Psoas muscle (tissue), 8 donors: ENCODE results near the gene RP9. TPM values are rescaled to one million over a fixed set of nuclear protein-coding genes. Genes with fewer than 3 reads are reported as not detected.

ENCODE experiments used
- ATAC-seq, 4 donors: fragments of 200-7000 bp; cut with Tn5 transposase; one replicate each; pipeline ENCODE4 v1.9.1; 2020; ENCODE audit warnings: moderate library complexity in 3 of 4, mild to moderate bottlenecking in 2 of 4
- DNase-seq, 2 donors: peaks; one replicate each; pipeline ENCODE4 v3.0.0-alpha.2; 2020
- H3K27ac ChIP-seq: fragments of 200-600 bp; one replicate; pipeline ENCODE4 v1.8.0; 2022
- H3K27me3 ChIP-seq, 3 donors: fragments of 200-600 bp in 1 of 3; one replicate each; pipeline versions ENCODE4 v1.6.1 to v1.8.0; 2013 to 2022; ENCODE audit warnings: low read length in 2 of 3, mild to moderate bottlenecking in 2 of 3, moderate library complexity in 1 of 3; ENCODE audit not compliant: insufficient read depth in 3 of 3
- H3K36me3 ChIP-seq, 2 donors: fragments of 200-600 bp in 1 of 2; one replicate each; pipeline versions ENCODE4 v1.6.1 to v1.8.0; 2013 to 2022; ENCODE audit warnings: low read depth in 1 of 2, mild to moderate bottlenecking in 1 of 2, moderate library complexity in 1 of 2; ENCODE audit not compliant: insufficient read depth in 1 of 2
- H3K4me1 ChIP-seq: fragments of 200-600 bp; one replicate; pipeline ENCODE4 v1.8.0; 2022
- H3K4me3 ChIP-seq: fragments of 200-600 bp; one replicate; pipeline ENCODE4 v1.8.0; 2022; ENCODE audit warnings: mild to moderate bottlenecking
- H3K9me3 ChIP-seq: fragments of 200-600 bp; one replicate; pipeline ENCODE4 v1.8.0; 2022
- WGBS, 3 donors: extraction: QIAGEN DNeasy Blood & Tissue Kit; methylation state at CpG; one replicate each; pipeline versions ENCODE4 v1.1.6 to v1.1.7; 2013; 5-methylcytosine and 5-hydroxymethylcytosine counted together
- intact Hi-C, 2 donors: fragments of 100-400 bp; cut with DNase I; formaldehyde crosslinking; loops; one replicate each; pipeline versions ENCODE4 v1.11.0 to v1.14.2; 2022
- polyA plus RNA-seq, 3 donors: library from polyadenylated mRNA; stranded (reverse); fragments of 200-250 nt; gene quantifications; one replicate each; pipeline ENCODE4 v1.2.3, GENCODE V29; 2013
- total RNA-seq, 4 donors: library from RNA; stranded (reverse); fragmentation: NEBNext Ultra II Directional in 2 of 4; extraction: Animal tissue kit (Norgen Biotek cat#: 25700) in 2 of 4; gene quantifications; one replicate each; pipeline versions ENCODE4 v1.2.1 to v1.2.4, GENCODE V29; 2021 to 2023
- TF ChIP-seq, protein P1 (sequence below): fragments of 200-600 bp; IDR thresholded peaks from one replicate; pipeline ENCODE4 v1.8.0; 2022; ENCODE audit warnings: antibody characterized with exemption
- donor health status: healthy with polysubstance abuse.
- donor health status: DM: no; HTN: no; CAD: no; lungs with moderate emphysema.
- donor health status: Bipolar disorder and iron deficiency.
- donor health status: healthy.
- donor health status: DM: yes; HTN: yes; CAD: no.
- donor health status: DM: no; HTN: no; CAD: no.
- donor health status: DM: no; HTN: no; CAD: no.
- donor health status: DM: yes; HTN: yes; CAD: no.

Gene RP9
- total and polyA plus RNA-seq, 7 donors = 15.4 to 27.6 (median 23.1) TPM

DNA sequence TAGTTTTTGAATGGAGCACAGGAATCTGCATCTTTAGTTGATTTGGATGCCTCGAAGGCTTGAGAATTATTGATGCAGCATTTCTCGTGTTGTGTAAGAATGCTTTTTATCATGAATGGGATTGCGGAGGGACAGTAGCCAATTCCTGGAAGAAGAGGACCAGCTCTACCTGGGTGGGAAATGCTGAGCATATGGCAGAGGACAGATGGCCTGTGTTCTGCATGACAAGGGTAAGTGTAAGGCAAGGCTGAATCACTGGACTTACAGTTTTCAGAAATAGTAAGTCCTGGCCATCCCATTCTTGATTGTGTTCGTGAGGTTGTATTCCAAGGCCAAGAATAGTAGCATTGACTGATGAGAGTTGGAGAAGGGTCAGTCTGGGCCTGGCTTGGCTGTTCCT, 15.9 kb downstream of the RP9 start:
- 70 to 85% (median 70%) methylated on average over 4 of the region's 4 CpGs for WGBS, 3 donors
- TF ChIP-seq, protein P1, sequence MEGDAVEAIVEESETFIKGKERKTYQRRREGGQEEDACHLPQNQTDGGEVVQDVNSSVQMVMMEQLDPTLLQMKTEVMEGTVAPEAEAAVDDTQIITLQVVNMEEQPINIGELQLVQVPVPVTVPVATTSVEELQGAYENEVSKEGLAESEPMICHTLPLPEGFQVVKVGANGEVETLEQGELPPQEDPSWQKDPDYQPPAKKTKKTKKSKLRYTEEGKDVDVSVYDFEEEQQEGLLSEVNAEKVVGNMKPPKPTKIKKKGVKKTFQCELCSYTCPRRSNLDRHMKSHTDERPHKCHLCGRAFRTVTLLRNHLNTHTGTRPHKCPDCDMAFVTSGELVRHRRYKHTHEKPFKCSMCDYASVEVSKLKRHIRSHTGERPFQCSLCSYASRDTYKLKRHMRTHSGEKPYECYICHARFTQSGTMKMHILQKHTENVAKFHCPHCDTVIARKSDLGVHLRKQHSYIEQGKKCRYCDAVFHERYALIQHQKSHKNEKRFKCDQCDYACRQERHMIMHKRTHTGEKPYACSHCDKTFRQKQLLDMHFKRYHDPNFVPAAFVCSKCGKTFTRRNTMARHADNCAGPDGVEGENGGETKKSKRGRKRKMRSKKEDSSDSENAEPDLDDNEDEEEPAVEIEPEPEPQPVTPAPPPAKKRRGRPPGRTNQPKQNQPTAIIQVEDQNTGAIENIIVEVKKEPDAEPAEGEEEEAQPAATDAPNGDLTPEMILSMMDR = no peak
- Histone ChIP-seq H3K9me3 (no peaks in the 10 kb centered on the region), H3K36me3 (peaks cover 9 to 55% of the 10 kb centered on the region in 2 donors), H3K27ac (no peak overlapping the region), H3K4me1 (no peaks in the 10 kb centered on the region), H3K27me3 (no peaks in the 10 kb centered on the region), H3K4me3 (no peak overlapping the region)
- ATAC-seq = peak in 1 of 4 donors; percentile 48
- DNase-seq = no peak
- intact Hi-C loops = no loop called here

DNA sequence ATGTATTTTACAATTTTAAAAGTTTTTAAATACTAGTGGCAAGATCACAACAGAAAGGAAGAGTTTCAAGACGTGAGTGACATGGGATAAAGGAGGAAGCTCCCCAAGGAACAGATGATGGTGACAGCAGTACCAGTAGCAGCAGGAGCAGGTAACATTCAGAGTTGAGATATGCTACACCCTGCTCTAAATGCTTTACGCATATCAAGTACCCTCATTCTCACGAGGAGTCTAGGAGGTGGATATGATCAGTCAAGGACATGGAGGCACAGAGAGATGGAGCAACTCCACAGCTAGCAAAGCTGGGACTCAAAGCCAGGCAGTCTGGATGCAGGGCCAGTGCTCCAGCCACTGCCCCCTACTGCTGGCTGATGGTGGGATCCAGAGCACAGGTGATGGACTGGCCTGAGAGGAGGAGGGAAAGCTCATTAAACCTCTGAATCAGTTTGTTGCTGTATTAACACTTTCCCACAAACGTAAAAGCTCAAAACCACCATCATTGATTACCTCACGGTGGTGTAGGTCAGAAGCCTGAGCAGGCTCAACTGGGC, 17.5 kb downstream of the RP9 start:
- TF ChIP-seq, protein P1 = no peak
- no peaks in the 10 kb centered on the region for H3K4me1 ChIP-seq
- ATAC-seq = no peak
- no peak for DNase-seq
- intact Hi-C loops = no loop called here
- 78 to 87% (median 86%) methylated on average over 5 of the region's 5 CpGs for WGBS, 3 donors
- no peaks in the 10 kb centered on the region for H3K9me3 ChIP-seq
- H3K27me3 ChIP-seq = no peaks in the 10 kb centered on the region
- no peak overlapping the region for H3K4me3 ChIP-seq
- no peak overlapping the region for H3K27ac ChIP-seq
- H3K36me3 ChIP-seq = peaks cover 9 to 40% of the 10 kb centered on the region in 2 donors

DNA sequence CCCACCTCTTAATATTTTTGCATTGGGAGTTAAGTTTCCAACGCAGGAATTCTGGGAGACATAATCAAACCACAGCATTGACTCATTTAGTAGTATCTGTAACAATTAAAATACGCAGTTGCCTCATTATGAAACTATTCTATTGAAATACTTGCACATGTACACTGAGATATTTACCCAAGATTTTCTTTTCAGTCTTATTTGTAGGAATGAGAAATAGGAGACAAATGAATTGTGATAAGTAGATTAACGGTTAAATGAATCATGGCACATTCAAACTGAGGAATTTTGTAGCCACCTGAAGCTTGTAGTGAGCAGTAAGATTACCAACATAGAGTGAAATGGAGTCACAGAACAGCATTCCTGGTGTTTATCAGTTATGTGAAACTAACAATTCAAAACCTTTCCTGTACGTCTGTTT, 18.1 kb downstream of the RP9 start:
- TF ChIP-seq, protein P1 = no peak
- WGBS, 3 donors = 90 to 93% (median 92%) methylated on average over 4 of the region's 4 CpGs
- no peak overlapping the region for H3K4me3 ChIP-seq
- ATAC-seq (no peak), DNase-seq (no peak)
- intact Hi-C loops = no loop called here
- no peak overlapping the region for H3K27ac ChIP-seq
- peaks cover 5 to 34% of the 10 kb centered on the region in 2 donors for H3K36me3 ChIP-seq
- no peaks in the 10 kb centered on the region for H3K9me3 ChIP-seq
- H3K27me3 ChIP-seq = no peaks in the 10 kb centered on the region
- H3K4me1 ChIP-seq = no peaks in the 10 kb centered on the region

DNA sequence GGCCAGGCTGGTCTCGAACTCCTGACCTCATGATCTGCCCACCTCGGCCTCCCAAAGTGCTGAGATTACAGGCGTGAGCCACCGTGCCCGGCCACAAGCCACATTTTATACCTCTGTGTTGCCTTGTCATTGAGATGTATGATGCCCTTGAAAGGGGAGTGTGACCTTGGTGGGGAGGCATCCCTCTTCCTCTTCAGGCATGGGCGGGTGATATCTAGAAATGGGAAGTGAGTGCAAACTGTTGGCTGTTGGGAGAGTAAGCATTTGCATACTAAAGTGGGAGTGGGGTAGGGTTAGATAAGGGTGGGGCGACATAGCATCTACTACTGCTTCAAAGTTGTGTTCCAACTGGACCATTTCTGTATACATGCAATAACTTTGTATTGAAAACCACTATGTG, 20.1 kb downstream of the RP9 start:
- Histone ChIP-seq H3K9me3 (no peaks in the 10 kb centered on the region), H3K36me3 (peaks cover 3 to 14% of the 10 kb centered on the region in 2 donors), H3K27ac (no peak overlapping the region), H3K4me3 (no peak overlapping the region), H3K27me3 (no peaks in the 10 kb centered on the region), H3K4me1 (no peaks in the 10 kb centered on the region)
- 87 to 94% (median 93%) methylated on average over 7 of the region's 7 CpGs for WGBS, 3 donors
- no peak for ATAC-seq
- intact Hi-C loops = no loop called here
- no peak for DNase-seq
- TF ChIP-seq, protein P1 = no peak

DNA sequence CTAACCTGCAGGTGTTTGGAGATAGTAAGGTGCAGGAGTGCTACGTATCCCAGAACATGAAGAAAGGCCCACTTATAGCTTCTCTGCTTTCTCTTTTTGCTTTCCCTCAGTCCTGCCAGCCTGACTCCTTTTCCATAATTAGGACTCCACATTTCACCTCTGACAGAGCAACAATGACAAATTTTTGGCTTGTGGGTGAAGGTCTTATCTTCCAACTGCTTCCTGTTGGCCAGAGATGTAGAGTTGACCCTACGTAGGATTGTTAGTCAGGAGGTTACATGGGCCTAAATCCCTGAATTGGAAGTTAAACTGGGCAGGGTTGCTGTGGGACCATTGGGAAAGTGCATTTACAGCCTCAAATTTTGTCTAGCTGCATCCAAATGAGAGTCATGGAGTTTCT, 21.3 kb downstream of the RP9 start:
- TF ChIP-seq, protein P1 = no peak
- ATAC-seq (no peak), DNase-seq (no peak)
- Histone ChIP-seq H3K36me3 (peaks cover 0 to 1% of the 10 kb centered on the region in 2 donors), H3K27me3 (no peaks in the 10 kb centered on the region), H3K9me3 (no peaks in the 10 kb centered on the region), H3K4me1 (no peaks in the 10 kb centered on the region), H3K4me3 (no peak overlapping the region), H3K27ac (no peak overlapping the region)
- intact Hi-C loops = no loop called here
- 40 to 70% (median 47%) methylated on average over 2 of the region's 2 CpGs for WGBS, 3 donors
